Hypothalamus (tissue), 51 donors: ENCODE data around the gene EPN3.
A peak's percentile ranks its signal among the peaks of the same experiment; 100 is the strongest.

ENCODE experiments used
- DNase-seq, 51 donors: peaks; one replicate each; lab custom pipeline; 2025; lab: John Stamatoyannopoulos, UW

EPN3 gene

DNA sequence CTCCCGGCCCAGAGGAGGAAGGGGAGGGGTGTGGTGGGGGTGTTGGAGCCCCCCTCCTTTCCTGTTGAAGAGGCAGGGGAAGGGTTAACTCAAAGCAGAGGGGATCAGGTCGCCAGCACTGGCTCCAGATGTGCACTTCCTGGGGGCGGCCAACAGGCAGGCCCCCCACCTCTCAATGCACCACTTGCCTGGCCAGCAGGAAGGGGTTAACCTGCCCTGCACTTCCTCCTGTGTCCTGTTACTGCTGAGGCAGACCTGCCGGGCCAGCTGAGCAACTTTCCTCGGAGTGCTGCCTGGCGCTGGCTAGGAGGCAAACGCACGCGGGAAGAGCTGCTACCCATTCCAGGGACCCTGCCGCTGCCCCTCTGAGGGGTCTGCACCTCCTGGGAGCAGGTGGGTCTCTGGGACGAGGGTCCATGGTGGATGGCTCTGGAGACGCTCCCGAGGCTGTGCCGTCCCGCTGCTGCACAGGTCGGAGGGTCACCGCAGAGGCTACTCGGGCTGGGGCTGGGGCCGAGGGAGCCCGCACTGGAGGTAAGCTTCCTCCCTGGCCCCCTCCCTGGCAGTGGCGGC lies at the start of gene EPN3:
Gene EPN3, plus strand, starts transcription at position 284 of the 573 bp plus-strand sequence. CDS start 3,822 bp downstream, outside the sequence.
- no peak for DNase-seq

DNA sequence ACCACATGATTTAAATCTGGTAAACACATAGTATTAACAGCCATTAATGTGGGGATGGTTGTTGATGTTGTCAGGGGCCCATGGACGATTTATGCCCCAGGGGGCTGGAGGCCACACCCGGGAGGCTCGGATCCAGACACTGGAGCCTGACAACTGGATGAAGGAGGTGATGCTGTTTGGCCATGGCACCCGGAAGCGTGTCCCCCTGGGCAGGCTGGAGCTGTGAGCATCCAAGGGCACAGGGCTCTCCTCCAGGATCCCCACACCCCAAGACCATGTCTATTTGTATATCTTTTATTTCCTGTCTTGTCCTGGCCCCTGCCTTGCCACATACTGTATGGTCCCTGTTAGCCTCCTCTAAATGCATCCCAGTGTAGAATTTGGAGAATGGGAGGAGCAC lies 49.3 kb upstream of the EPN3 start:
- DNase-seq, result no peak

DNA sequence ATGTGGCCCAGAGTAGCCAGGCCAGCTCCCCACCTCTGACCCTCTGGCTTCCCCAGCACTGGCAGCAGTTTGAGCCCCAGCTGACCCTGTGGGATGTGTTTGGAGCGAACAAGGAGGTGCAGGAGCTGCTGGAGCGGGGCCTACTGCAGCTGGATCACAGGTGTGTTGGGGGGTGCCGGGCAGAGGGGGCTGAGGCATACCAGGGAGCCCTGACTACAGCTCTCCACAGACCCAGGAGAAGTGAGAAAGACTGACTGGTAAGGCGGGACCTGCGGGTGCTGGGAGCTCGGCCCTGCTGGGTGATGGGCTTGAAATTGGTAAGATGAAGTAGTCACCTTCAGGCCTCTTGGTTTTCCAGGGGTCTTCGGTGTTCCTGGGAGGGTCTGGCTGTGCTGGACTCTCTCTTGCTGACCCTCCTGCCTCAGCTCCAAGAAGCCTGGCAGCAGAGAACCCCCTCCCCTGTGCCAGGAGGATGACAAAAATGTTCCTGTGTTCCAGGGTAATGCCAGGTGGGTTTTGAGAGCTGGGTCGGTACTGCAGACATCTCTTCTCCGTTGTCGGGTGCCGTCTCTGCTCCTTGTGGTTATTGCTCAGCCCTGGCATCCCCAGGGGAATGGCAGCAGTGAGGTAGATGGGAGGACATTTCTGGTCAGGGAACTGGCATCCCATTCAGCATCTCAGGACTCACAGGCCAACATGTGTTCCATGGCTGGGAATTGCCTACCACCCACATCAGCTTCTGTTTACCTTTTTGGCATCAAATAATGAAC lies 48.0 kb upstream of the EPN3 start:
- no peak for DNase-seq

- no peak for DNase-seq
These were observed 45.1 kb upstream of the EPN3 start for GRCh38 chr17:50487213-50488096.

DNA sequence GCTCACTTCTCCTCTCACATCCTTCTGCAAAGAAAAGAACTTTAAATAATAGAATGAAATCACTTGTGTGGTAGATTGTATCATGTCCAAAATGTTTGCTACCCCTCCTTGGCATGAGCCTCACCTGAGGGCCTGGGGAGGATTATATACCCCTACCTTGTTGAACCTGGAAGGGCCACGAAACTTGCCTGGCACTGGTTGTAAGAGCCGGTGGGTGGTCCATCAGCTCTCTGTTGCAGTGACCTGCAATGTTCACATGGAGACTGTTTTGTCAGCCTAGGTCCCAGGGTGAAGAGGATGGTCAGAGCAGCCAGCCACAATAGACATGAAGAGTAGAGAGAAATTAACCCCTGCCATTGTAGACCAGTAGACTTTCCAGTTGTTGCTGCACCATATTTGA lies 43.7 kb upstream of the EPN3 start:
- no peak for DNase-seq

GRCh38 chr17:50491505-50491904 lies 41.0 kb upstream of the EPN3 start:
- no peak for DNase-seq

DNA sequence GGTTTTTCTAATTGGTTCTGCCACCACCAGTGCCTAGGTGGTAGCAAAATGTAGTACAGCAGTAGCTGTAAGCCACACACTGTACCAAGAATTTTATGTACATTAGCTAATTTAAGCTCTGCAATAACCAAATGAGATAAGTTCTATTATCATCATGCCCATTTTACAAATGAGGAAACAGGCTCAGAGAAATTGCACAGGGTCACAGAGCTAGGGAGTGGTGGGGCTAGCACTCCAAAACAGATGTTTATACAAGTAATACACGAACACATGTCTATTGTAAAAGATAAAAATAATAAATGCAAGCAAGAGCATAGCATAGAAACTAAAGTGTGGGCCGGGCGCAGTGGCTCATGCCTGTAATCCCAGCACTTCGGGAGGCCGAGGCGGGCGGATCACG lies 40.3 kb upstream of the EPN3 start:
- no peak for DNase-seq

- DNase-seq, result no peak
These were observed 38.8 kb upstream of the EPN3 start for GRCh38 chr17:50493744-50494143.

DNA sequence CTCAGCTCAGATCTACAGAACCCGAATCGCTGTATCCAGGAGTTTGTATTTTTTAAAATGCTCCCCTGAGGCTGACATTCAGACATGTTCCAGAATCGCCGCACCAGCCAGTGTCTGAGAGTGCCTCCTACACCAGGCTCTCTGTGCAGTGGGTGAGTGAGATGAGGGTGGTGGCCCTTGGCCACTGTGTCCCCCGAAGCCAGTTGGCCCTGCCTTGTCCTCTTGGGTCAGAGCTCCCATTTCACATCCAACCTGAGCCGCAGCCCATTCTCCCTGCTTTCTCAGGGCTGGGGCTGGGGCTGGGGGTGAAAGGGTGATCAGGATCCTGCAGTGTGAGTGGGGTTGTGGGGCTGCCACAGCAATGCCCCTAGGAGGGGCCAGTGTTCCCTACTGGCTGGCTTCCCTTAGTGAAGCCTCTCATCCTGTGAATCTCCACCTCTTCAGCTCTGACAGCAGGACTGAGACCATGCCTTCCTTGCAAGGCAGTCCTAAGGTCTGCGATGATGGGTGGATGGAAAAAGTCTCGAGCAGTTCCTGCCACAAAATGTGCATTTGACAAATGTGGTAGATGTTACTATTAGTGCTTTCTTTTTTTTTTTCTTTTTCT lies 37.2 kb upstream of the EPN3 start:
- DNase-seq, result no peak

DNA sequence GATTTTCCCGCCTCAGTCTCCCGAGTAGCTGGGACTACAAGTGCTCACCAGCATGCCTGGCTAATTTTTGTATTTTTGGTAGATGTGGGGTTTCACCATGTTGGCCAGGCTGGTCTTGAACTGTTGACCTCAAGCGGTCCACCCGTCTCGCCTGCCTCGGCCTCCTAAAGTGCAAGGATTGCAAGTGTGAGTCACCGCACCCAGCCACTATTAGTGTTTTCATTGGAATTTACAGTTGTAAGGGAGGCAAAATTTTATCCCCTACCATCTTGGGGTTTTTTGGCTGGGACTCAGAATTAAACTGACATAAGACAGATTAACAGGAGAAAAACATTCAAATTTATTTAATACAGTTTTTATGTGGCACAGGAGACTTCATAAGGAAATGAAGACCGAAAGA lies 36.6 kb upstream of the EPN3 start:
- DNase-seq, result no peak

DNA sequence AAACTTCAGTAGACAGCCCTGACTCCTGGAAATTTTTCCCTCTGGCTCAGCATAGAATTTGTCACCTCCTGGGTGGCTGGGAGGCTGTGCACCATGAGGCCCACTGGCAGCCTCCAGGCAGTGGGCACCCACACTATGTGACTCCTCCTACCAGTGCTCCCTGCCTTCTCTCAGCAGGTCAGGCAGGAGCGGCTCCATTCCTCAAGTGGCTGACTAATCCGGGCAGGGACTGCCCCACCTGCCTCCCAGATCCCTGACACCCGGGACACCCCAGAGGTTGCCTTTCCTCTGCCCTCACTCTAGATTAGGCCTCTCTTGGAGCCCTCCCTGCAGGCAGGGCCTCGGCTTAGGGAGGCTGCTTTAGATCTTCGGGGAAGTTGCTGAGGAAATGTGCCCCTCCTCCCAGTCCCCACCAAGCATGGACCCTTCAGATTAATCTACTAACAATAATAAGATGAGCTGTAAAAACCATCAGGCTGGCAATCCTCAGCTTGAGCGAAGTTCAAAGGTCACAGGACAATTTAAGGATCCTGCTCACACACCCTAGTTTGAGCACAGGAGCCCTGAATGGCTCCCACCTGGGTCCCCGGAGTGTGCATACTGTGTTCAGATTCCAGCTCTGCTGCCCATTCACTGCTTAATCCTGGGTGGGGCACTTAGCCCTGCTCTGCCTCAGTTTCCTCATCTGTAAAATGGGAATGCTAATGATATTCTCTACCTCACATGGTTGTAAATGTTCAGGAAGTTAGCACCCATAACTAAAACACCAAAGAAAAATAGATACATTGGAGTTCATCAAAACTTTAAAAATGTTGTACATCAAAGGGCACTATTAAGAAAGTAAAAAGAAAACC lies 34.3 kb upstream of the EPN3 start:
- no peak for DNase-seq

DNA sequence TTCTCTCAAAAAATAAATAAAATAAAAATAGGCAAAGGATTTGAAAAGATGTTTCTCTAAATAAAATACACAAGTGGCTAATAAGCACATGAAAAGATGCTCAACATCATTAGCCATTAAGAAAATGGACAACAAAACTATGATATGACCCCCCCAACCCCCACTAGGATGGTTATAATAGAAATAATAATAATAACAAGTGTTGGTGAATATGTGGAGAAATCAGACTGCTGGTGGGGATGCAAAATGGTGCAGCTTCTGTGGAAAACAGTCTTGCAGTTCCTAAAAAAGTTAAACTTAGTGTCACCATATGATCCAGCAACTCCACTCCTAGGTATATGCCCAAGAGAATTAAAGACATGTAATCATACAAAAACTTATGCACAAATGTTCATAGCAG lies 33.3 kb upstream of the EPN3 start:
- DNase-seq, result no peak

DNA sequence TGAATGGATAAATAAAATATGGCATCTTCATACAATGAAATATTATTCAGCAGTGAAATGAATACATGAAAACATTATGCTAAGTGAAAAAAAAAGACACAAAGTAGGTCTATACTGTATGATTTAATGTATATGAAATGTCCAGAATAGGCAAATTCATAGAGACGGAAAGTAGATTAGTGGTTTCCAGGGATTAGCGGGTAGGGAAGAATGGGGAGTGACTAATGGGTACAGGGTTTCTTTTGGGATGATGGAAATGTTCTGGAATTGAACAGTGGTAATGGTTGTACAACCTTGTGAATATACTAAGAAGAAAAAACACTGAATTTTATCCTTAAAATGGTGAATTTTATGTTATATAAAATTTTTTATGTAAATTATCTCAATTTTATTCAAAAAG lies 32.8 kb upstream of the EPN3 start:
- no peak for DNase-seq

DNA sequence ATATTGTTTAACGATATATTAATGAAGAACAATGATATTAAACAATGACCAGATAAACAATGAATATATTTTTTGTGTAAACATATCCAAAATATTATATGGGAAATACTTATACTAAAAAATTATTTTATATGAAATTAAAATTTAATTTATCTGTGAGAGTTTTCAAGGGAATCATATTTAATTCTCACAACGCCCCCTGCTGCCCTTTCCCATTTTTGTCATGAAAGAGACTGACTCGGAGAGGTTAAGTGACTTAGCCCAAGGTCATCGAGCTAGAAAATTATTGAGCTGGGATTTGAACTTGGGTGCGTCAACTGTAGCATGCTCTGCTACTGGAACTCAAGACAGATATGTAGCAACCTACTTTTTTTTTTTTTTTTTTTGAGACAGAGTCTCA lies 31.5 kb upstream of the EPN3 start:
- no peak for DNase-seq

DNA sequence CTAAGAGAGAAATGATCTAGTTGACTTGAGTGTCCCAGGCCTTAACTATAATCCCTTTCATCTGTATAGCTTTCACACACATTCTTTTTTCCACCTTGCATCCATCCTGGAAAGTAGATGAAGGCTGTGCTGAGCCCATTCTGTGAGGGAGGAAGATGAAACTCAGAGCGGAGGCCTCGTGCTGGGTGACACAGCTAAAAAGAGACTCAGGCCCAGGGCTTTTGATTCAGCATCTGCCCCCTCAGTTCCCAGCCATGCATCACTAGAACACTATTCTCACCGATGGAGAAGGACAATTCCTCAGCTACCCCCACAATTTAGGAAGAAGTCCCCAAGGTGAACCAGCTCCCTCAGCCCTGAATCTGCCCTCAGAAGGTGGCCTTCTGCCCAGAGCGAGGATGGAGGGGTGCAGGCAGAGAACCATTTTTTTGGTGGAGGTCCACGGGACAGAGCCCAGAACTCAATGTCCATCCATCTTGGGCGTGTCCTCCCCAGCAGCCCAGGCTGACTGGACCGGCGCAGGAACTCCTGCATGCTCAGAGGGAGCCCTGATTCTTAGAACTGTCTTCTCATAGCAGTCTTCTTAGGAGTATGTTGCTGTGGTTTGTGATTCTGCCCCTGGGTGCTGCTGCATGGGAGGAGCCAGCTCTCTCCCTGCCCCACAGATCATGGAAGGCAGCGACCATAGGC lies 30.1 kb upstream of the EPN3 start:
- DNase-seq, result no peak

- DNase-seq, result no peak
These were observed 26.9 kb upstream of the EPN3 start for GRCh38 chr17:50505591-50506130.

GRCh38 chr17:50506298-50506697 lies 26.2 kb upstream of the EPN3 start:
- DNase-seq, result no peak

DNA sequence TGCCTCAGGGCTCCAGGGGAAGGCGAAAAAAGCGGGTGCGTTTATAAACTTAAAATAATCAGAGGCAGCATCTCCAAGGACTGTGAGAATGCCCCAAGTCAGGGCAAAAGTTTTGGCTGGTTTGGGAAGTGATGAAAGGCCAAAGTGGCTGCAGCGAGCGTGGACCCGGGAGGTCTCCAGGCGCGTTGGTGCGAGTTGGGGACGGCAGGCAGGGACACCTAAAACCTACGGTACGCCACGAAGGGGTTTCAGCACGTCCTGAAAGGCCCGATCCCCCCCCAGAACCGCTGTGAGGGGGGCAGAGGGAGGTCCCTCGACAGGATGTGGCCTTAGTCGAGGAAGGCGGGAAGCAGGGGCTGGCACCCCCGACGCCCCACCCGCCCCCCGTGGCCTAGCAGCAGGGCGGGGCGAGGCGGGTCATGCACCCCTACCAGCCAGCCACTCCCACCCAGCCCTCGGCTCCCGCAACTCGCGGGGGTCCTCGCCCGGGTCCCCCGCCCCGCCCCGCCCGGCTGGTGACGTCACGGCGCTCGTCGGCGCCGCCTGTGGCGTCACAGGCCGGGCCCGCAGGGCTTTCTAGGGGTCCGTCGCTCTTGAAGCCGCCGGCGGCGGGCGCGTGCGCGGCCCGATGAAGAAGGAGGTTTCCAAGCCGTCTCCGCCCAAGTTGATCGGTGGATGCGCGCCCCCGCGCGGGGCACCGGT lies 24.5 kb upstream of the EPN3 start, which contains the start of gene MYCBPAP:
Gene MYCBPAP, plus strand, starts transcription at position 569 of the 702 bp plus-strand sequence. CDS start 236 bp downstream, outside the sequence.
- peak in 48 of 51 donors; percentile 7 to 84 (median 64) for DNase-seq
